Ishikawa (cell line): Measurements from ENCODE around the gene URGCP.

ENCODE experiments used
- RAD21 ChIP-seq: IDR thresholded peaks from 2 replicates; pipeline ENCODE4 v1.6.1; 2012; ENCODE audit warnings: low read depth
- TAF1 ChIP-seq: IDR thresholded peaks from 2 replicates; pipeline ENCODE4 v1.6.1; 2012; ENCODE audit warnings: low read depth, mild to moderate bottlenecking
- TEAD4 ChIP-seq: IDR thresholded peaks from 2 replicates; pipeline ENCODE4 v1.6.1; 2012
- USF1 ChIP-seq: IDR thresholded peaks from 2 replicates; pipeline ENCODE4 v1.6.1; 2012
- YY1 ChIP-seq: IDR thresholded peaks from 2 replicates; pipeline ENCODE4 v1.6.1; 2012; ENCODE audit warnings: low read depth

The URGCP gene

GRCh38 chr7:43834463-43835251 is 71.7 kb downstream of the URGCP start:
- TF ChIP-seq USF1 (no peak), YY1 (no peak), RAD21 (no peak), TAF1 (no peak), TEAD4 (no peak)
